Activated CD8-positive, alpha-beta memory T cell treated with anti-CD3 and anti-CD28 coated beads, Interleukin-2, amount 50 U/mL, for 24 hours (primary cell): ENCODE measurements around the gene FAM98C.
"Not testable (repeated sequence)": the region's sequence is repeated elsewhere in the genome, so short reads cannot be mapped to it uniquely, and the experiment has no call there.

Source experiments
- DNase-seq: peaks from one replicate; pipeline ENCODE4 v3.0.0-alpha.2; 2020; ENCODE audit errors: extremely low read depth

FAM98C gene

DNA sequence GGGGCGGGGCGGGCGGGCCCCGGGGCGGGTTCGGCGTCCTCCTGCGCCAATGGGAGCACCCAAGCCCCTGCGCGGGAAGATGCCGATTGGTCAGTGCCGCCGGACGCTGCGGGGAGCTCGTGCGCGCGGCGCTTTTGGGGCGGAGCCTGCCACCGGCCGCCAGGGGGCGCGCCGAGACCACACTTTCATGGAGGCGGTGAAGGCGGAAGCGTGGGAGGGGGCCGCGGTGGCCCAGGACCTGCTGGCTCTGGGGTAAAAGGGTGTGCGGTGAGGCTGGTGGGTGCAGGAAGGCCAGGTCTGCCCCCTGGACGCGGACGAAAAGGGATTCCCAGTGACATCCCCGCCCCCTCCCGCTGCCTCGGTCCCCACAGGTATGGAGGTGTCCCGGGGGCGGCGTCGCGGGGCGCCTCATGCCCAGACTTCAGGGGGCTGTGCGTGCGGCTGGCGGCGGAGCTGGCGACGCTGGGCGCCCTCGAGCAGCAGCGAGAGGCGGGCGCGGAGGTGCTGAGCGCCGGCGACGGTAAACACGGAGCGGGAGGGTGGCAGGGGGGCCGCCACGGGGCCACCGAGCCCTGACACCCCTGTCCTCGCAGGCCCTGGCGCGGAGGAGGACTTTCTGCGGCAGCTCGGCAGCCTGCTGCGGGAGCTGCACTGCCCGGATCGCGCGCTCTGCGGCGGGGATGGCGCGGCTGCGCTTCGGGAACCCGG, at the start of gene FAM98C:
Gene FAM98C, plus strand, starts transcription at position 127 of the 708 bp plus-strand sequence. Its CDS starts 61 bp downstream, at position 188.
- DNase-seq = peak; percentile 85

DNA sequence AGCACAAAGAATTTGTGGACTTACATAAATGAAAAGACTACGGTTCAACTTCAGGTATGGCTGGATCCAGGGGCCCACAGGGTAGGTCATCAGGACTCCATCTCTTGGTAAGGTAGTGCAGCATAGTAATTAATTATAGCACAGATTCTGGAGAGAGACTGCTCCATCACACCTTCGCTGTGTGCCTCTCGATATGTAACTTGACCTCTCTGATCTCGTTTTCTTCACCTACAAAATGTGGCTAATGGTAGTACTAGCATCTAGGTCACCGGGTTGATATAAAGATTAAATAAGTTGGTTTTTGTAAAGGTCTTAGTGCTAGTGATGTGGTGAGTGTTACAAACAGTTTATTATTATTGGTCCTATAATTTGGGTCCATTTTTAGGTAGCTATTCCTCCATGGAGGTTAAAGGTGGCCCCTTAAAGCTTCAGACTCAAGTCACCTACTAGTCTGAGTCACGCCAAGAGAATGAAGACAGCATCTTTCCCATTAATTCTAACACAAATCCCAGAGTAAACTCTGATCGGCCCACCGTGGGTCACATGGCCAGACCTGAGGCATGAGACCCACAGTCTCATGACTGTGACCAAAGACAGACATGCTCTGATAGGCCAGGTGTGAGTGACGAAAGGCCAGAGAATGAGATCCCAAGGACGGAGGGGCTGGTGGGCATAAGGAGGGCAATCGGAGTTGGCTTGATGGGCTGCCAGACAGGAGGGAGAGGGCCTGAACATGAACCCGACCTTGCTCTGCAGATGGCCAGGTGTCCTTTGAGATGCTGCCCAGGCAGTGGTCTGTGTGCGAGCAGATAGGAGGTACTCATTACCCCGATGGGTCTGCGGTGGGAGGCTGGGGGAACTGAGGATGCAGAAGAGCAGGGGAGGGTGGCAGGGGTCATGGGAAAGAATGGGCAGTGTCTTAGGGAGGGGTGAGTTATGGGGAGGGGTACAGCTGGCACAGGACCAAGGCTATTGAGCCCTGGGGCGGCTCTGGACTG, 46.9 kb upstream of the FAM98C start:
- DNase-seq = no peak

- no peak for DNase-seq
These were observed 44.8 kb upstream of the FAM98C start for GRCh38 chr19:38358071-38358470.

- DNase-seq = no peak
These were observed 43.5 kb upstream of the FAM98C start for GRCh38 chr19:38359242-38360021.

GRCh38 chr19:38360351-38360750, 42.5 kb upstream of the FAM98C start:
- no peak for DNase-seq

GRCh38 chr19:38360839-38361631, 41.9 kb upstream of the FAM98C start:
- no peak for DNase-seq

- DNase-seq = peak; percentile 27
These were observed 41.2 kb upstream of the FAM98C start for GRCh38 chr19:38361633-38362075.

- DNase-seq = peak; percentile 63
These were observed 40.6 kb upstream of the FAM98C start for GRCh38 chr19:38362076-38362945.

GRCh38 chr19:38362946-38363688, 39.8 kb upstream of the FAM98C start:
- not testable (repeated sequence) for DNase-seq

- no peak for DNase-seq
These were observed 35.9 kb upstream of the FAM98C start for GRCh38 chr19:38367041-38367440.

GRCh38 chr19:38369584-38369983, 33.3 kb upstream of the FAM98C start:
- no peak for DNase-seq

GRCh38 chr19:38370299-38370698, 32.6 kb upstream of the FAM98C start:
- no peak for DNase-seq

DNA sequence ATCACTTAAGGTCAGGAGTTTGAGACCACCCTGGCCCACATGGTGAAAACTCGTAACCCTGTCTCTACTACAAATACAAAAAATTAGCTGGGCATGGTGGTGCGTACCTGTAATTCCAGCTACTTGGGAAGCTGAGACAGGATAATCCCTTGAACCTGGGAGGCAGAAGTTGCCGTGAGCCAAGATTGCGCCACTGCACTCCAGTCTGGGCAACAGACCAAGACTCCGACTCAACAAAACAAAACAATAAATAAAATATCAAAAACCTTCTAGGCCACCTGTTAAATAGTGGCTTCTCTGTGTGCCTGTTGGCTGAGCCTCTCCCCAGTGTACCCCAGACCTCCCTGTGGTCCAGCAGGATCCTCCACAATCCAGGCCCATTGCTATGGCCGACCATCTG, 31.8 kb upstream of the FAM98C start:
- DNase-seq = no peak

DNA sequence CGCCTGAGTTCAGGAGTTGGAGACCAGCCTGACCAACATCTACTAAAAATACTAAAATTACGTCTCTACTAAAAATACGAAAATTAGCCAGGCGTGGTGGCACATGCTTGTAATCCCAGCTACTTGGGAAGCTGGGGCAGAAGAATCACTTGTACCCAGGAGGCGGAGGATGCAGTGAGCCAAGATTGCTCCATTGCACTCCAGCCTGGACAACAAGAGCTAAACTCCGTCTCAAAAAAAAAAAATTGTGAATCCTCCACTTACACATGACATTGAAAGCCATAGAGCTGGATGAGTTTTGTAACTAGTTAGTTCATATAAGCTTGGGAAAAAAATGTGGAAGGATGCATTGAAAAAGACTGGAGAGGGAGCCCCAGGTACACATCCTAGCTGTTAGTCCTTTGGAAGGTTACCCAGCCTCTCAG, 29.0 kb upstream of the FAM98C start:
- DNase-seq = no peak

DNA sequence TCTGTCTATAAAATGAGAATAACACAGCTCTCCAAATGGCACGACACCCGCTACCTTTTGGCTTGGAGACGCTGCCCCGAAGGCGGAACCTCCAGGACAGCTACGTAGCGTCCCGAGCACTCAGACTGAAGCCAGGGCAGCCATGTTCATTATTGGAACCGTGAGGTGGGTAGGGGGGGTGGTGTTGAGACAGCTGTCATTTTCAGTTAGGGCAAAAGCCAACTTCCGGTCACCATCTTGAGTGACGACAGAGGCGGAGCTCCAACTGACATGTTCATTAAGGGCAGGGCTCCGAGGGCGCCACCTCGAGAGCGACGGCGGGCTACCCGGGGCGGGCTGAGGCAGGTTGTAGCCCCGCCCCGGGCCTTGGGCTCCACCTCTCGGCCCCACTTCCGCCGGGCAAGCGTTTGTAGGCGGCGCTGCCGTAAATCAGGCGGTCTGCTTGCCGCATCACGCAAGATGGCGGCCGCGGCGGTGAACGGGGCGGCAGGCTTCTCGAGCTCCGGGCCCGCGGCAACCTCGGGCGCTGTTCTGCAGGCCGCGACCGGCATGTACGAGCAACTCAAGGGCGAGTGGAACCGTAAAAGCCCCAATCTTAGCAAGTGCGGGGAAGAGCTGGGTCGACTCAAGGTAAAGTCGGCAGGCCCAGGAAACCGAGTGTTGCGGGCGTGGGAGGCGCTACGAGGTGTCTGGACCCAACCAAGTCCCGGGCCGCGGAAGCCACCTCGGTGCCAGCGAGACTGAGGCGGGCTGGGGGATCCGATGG, 28.4 kb upstream of the FAM98C start, which contains the start of gene PSMD8:
Gene PSMD8, plus strand, starts transcription at position 240 of the 766 bp plus-strand sequence. Its CDS starts 31 bp downstream, at position 271.
- DNase-seq = peak; percentile 95

DNA sequence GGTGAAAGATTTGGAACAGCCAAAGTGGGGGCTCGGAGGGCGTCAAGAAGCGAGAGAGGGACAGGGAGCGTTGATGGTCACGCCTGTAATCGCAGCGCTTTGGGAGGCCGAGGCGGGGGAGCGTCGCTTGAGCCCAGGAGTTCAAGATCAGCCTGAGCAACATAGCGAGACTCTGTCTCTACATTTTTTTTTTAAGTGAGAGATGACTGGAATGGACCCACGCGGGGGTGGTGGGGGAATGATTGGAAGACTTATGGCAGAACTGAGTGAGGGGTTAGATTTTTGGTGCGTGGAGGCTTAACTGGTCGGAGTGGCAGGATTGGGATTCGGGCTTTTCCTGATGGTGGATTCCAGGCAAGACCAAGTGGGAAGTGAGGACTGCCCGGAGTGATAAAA, 27.8 kb upstream of the FAM98C start:
- no peak for DNase-seq

DNA sequence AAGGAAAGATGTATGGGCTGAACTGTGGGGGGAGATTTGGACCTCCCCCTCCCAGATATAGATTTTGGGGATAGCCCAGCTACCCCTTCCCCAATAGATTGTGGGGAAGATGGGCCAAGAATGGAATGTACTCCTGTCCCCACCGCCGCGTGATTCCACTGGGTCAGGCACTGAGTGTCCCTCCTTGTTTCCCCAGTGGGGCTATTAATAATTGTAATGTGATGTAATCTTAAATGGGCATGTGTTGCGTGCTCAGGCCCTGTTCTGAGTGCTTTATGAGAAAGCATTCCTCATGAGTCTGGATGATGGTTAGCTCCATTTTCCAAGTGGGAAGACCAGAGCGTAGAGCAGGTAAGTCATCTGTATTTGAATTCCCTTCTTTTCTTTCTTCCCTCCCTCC, 27.1 kb upstream of the FAM98C start:
- no peak for DNase-seq

GRCh38 chr19:38376576-38376975, 26.3 kb upstream of the FAM98C start:
- DNase-seq = no peak
